ENCODE measurements around the gene SBK3.
"Not testable (repeated sequence)": the region's sequence is repeated elsewhere in the genome, so short reads cannot be mapped to it uniquely, and the experiment has no call there.

SBK3 gene

DNA sequence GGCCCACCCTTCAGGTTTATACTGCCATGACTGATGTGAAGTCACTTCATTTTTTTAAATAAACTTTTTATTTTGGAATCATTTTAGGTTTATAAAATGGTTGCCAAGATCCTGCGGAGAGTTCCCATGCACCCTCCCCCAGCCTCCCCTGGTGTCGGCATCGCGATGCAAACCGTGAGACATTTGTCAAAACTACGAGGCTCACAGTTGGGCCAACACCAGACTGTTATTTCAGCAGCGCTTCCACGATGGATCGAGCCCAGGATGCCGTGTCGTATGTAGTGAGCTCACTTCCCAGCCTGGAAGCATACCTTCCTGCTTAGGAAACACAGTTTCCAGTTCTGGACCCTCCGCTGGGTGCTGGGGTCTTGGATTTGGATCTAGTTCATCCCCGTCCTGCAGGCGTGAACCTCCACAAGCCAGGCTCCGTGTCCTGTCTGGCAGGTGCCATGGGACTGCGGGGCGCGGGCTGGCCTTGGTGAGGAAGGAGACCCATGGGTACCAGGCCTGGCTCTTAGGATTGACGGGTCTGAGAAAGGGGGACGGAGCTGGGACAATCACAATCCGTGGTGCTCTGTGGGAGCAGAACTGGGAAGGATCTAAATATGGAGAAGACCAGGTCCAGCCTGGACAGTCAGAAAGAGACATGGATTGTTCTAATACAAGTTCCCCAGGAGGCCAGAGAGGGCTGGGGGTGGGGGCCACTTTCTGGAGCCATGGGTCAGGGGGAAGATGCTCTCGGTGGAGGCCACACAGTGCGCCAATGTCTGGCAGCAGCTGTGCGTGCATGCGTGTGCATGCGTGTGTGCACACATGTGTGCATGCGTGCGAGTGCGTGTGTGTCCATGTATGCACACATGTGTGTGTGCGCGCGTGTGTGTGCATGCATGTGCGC lies 6.0 kb downstream of the SBK3 start:
- no peak for ATAC-seq

DNA sequence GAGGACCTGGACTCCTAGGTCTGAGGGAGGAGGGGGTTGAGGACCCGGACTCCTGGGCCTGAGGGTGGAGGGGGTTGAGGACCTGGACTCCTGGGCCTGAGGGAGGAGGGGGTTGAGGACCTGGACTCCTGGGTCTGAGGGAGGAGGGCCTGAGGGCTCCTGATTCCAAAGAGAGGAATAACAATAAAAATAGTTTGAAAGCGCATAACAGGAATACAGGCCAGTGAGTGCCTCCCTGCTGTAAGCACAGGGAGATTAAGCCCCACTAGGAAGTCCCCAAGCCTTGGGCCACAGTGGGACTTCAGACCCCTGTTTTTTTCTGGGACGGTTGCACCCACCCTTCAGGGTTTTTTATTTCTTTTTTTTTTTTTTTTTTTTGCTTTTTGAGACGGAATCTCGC lies 7.2 kb downstream of the SBK3 start:
- ATAC-seq = no peak

DNA sequence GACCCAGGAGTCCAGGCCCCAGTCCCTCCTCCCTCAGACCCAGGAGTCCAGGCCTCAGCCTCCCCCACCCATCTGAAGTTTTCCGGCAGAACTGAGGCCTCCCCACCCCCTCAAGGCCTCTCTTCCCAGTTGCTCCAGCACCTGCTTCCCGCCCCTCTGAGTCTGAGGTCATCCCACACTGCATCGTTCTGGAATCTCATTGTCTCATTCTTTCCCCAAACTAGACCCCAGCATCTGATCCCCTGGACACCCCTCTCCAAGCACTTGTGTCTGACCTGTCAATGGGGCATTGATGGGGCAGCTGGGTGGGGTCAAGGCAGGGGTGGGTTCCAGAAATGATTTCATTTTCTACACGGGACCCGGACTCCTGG lies 7.6 kb downstream of the SBK3 start:
- ATAC-seq = no peak

DNA sequence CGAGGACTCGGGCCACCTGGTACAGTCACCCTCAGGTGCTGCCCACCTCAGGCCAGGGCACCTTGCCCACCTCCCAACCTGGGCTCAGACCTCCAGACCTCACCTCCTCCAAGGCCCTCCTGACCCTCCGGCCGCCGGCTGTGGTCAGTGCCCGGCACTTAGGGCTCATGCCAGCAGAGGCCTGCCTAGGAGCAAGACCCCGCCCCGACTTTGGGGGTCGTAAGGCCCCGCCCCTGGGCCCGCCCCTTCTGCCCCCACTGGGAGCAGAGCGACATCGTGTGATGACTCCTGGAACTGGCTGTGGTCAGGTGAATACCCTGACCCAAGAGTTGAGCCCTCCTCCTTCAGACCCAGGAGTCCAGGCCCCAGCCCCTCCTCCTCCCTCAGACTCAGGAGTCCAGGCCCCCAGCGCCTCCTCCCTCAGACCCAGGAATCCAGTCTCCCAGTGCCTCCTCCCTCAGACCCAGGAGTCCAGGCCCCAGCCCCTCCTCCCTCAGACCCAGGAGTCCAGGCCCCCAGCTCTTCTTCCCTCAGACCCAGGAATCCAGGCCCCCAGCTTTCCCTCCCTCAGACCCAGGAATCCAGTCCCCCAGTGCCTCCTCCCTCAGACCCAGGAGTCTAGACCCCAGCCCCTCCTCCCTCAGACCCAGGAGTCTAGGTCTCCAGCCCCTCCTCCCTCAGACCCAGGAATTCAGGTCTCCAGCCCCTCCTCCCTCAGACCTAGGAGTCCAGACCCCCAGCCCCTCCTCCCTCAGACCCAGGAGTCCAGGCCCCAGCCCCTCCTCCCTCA lies 8.2 kb downstream of the SBK3 start, which contains the start of gene SBK2:
SBK2 (minus strand) TSS at position 183 of the 790 bp plus-strand sequence. CDS start 839 bp downstream, outside the sequence.
- ATAC-seq = no peak

- no peak for ATAC-seq
These were observed 9.0 kb downstream of the SBK3 start for GRCh38 chr19:55536366-55536765.

- ATAC-seq = no peak
These were observed 9.4 kb downstream of the SBK3 start for GRCh38 chr19:55535965-55536350.

GRCh38 chr19:55535173-55535964 lies 10.0 kb downstream of the SBK3 start:
- no peak for ATAC-seq

GRCh38 chr19:55534280-55534679 lies 11.1 kb downstream of the SBK3 start:
- ATAC-seq = not testable (repeated sequence)

DNA sequence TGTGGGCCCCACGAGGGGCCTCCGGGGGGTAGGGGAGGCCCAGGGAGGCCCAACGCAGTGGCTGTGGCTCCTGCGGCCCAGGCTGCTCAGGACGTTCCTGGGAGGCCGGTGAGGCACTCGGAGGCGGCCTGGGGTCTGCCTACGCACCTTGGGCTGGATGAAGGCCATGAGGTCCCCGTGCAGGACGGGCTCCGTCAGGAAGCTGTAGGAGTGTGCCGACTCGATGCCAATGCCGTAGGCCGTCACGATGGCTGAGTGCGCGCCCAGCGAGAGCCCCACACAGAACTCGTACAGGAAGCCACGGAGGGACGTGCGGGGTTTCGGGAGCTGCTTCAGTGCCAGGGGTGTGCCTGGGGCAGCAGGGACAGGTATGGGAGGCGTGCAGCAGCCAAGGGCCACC lies 14.3 kb downstream of the SBK3 start:
- no peak for ATAC-seq

GRCh38 chr19:55529636-55530234 lies 15.6 kb downstream of the SBK3 start:
- ATAC-seq = no peak

DNA sequence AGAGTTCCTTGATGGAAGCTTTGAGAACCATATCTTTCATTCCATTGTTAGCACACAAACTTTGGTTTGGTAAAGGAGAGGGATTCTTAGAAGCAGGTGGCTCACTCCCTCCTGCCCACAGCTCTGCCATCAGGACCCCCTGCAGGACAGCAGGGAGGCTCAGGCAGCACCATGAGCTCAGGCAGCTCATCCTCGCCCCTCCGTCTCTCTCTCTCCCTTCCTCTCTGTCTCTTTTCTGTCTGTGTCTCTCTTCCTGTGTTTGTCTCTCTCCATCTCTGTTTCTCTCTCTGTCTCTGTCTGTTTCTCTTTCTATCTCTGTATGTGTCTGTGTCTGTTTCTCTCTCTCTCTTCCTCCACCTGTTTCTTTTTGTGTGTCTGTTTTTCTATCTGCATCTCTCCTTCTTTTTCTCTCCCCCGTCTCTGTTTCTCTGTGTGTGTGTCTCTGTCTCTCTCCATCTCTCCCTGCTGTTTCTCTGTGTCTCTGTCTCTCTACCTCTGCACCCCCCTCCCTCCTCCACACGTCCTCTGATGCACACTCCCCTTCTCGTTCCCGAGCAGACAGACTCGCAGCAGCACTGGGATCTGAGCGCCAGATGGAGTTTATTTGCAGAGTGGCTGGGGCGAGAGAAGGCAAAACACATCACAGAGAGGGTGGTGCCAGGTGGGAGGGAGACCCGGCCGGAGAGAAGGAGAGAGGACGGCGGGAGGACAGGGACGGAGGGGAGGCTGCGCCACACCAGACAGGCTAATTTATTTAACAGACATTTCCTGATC lies 17.1 kb downstream of the SBK3 start:
- ATAC-seq = no peak

GRCh38 chr19:55527197-55528029 lies 17.9 kb downstream of the SBK3 start:
- no peak for ATAC-seq

- no peak for ATAC-seq
These were observed 18.8 kb downstream of the SBK3 start for GRCh38 chr19:55526216-55527196.

DNA sequence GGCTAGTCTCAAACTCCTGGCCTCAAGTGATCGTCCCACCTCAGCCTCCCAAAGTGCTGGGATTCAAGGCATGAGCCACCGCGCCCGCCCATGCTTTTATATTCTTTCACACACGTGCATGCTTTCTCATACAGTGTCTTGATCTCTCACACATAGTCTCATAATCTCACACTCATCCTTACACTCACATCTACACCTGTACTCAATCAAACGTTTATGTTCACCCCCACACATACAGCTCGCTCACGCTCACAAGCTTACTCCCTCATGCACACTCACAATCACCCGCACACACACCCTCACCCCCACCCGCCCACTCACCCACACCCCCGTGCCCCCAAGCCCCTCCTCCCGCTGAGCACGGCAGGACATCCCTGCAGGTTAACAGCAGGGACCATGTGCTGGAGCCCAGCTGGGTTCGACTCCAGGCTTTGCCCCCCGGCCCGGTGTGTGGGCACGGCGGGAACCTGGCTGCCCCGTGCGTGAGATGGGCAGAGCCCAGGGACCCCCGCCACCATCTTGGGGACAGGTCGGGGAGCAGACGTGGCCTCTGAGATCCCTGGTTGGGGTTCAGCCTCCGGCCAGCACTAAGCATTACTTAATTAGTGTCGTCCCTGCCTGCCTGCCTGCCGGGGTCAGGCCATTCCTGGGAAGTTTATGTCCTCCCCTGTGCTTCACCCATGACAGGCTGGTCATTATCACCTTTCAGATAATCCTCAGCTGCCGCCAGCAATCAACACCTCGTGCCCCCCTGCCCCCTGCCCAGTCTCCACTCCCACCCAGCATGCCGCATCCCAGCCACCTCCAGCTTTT lies 19.8 kb downstream of the SBK3 start:
- no peak for ATAC-seq

GRCh38 chr19:55520691-55521292 lies 24.6 kb downstream of the SBK3 start:
- no peak for ATAC-seq

DNA sequence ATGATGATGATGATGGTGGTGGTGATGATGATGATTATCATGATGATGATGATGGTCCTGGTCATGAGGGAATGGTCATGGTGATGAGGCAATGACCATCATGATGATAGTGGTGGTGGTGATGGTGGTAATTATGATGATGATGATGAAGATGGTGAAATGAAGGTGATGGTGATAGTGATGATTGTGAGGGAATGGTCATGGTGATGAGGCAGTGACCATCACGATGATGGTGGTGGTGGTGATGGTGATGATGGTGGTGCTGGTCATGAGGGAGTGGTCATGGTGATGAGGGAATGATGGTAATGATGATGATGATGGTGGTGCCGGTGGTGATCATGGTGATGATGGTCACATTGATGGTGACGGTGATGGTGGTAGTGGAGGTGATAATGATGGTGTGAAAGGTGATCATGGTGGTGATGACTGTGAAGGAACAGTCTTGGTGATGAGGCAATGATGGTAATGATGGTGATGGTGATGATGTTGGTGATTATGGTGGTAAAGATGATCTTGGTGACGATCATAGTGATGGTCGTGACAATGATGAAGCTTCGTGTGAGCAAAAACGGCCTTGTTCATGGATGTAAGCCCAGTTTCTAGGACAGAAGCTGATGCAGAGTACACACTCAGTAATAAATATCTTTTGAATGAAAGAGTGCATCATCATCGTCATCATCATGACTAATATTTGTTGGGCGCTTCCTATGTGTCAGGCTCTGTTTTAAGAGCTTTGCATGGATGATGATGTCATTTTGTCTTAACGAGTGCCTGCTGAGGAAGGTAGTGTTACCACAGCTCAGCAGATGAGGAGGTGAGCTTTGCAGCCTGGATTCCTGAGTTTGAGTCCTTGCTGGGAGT lies 25.7 kb downstream of the SBK3 start:
- ATAC-seq = peak; percentile 5 to 9
